HG03378 (cell line): ENCODE data around the gene TPCN1.
A peak's percentile ranks its signal among the peaks of the same experiment; 100 is the strongest.

Experiments
- ATAC-seq: cut with Tn5 transposase; IDR thresholded peaks from one replicate; pipeline ENCODE4 v1.9.1; 2021; ENCODE audit warnings: mild to moderate bottlenecking, moderate library complexity; ENCODE audit not compliant: unreplicated experiment

The TPCN1 gene

DNA sequence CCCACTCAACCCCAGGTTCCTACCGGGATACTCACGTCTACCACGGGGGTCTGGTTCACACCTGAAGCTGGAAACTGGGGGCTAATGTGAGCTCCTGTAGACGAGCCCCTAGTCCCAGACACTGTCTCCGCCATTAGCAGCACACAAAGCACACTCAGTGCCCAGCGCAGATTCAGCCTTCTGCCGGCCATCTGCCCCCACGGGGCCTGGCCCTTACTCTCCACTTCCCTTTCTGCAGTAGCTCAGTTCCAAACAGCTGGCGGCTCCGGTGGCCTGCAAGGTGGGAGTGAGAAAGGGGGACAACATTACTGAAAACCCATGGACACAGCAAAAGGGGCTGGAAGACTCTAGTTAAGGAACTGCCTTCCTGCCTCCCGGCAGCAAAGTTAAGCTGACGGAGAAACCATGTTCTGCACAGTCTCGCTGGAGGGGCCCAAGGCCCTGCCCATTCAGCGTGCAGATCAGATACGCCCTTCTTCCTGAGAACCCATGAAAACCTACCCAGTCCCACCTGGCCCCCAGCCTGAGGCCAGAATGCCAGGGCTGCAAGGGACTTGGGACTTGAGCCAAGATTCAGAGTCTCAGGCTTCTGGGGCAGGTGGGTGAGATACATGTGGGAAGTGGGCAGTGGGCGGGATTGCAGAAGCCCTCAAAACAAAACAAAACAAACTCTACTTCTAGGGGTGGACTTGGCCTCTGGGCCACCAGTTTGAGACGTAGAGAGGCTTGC lies 111.6 kb downstream of the TPCN1 start:
- ATAC-seq, result no peak

DNA sequence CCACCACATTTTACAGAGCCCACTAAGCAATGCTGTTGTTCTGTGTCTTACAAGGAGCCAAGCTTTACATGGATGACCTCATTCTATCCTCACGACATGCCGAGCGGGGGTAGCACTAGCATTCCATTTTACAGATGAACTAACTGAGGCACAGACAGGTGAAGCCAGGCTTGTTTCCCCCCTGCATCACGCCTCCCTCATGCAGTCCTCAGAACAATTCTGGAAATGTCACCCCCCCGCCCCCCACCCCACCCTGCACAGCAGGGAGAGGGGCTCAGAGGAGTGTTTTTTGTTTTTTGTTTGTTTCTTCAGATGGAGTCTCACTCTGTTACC lies 112.1 kb downstream of the TPCN1 start:
- ATAC-seq, result no peak

DNA sequence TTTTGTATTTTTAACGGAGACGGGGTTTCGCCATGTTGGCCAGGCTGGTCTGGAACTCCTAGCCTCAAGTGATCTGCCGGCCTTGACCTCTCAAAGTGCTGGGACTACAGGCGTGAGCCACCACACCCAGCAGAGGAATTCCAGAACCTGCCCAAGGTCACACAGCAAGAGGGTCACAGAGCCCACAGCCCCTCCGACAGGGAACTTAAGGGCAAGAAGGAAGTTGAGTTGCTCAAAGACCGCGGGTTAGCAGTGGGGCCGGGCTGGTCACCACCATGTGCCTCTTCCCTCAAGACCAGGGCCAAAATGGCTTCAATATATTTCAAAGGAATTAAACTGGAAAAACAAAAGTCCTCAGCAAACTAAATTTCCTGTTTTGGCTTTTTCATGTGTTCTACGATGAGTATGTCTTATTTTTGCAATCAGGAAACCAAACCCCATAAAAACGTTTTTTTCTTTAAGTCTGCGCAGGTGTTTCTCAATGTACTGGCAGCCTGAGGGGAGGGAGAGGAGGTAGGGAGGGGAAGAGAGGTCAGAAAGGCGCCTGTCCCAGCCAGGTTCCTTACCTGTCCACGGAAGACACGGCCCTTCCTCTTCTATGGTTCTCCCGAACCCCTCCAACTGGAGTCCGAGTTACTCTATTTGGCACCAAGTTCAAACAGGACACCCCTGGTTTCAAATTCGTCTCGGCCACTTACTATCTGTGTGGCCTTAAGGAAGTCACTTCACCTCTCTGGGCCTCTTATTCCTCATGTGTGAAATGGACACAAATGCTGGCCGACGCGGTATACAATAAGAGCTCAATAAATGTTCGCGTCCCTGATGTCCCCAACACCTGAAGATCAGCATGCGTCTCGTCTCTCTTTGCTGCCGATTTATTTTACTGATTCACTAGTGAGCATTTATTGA lies 112.9 kb downstream of the TPCN1 start:
- ATAC-seq, result peak; percentile 20

DNA sequence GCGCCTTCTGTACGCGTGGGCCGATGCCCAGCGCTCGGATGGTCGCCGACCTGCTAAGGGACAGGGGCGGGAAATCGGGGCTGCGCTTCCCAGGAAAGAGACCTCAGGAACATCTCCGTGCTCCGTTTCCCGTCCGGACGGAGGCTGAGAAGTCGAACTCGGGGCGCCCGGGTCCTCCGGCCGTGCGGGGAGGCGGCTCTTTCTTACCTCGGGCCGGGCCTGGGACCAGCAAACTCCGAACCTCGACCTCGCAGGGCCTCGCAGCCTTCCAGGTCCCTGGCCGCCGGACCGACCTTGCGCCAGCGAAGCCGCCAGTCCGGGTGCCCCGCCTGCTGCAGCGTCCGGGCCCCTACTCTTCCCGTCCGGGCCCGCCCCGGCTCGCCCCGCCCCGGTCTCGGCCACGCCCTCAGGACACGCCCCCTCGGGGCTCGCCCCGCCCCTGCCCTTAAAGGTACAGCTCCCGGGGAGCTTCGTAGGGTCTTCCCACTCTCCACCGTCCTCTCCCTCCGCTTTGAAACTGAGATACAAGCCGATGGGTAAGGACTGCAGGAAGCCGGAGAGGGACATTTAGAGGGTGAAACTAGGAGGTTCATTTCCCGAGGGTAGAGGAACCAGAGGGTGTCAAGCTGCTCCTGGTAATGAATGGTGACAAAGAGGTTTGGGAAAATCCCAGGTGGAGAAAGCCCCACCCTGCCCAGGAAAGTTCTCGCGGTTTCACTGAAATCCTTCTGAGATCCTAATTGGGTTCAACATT lies 113.7 kb downstream of the TPCN1 start, which contains the start of gene SLC8B1:
SLC8B1 (minus strand) TSS at position 324 of the 754 bp plus-strand sequence. CDS start 2,231 bp downstream, outside the sequence.
- ATAC-seq, result peak; percentile 58

DNA sequence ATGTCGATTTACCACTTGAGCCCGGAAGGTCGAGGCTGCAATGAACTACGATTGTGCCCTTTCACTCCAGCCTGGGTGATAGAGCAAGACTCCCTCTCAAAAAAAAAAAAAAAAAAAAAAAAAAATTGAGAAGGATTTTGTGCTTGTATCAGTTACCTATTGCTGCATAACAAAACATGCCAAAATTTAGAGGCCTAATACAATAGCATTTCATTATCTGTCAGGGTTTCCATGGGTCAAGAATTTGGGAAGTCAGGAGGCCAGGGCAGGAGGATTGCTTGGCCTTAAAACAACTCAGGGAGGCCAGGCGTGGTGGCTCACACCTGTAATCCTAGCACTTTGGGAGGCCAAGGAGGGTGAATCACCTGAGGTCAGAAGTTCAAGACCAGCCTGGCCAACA lies 118.3 kb downstream of the TPCN1 start:
- no peak for ATAC-seq

DNA sequence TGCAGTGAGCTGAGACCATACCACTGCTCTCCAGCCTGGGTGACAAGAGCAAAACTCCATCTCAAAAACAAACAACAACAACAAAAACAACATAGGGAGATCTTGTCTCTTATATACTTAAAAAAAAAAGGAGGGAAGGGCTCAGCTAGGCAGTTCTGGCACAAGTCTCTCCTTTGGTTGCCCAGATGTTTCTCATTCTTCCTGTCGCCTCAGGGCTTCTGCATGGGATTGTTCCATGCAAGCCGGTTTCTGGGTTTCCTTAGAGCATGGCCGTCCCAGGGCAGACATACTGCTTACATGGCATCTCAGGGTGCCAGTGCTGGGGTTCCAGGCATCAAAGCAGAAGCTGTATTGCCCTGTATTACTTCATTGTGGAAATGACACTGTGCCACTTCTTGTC lies 118.8 kb downstream of the TPCN1 start:
- no peak for ATAC-seq

DNA sequence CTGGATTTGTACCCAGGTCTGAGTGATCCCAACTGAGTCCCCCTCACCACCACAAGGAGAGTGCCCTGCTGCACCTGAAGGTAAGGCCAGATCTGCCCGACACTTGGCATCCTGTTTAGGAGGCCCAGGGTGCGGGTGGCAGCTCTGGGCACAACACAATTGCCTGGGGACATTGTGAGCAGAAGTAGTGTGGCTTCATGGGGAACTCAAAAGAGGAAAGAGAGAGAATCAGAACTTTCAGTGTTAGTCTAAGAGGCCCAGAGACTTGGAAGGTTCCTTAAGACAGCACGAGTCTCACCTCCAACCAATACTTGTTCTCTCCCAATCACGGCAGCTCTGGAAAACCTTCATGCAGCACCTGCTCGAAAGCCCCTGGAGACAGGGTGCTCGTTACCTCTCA lies 120.3 kb downstream of the TPCN1 start:
- no peak for ATAC-seq

DNA sequence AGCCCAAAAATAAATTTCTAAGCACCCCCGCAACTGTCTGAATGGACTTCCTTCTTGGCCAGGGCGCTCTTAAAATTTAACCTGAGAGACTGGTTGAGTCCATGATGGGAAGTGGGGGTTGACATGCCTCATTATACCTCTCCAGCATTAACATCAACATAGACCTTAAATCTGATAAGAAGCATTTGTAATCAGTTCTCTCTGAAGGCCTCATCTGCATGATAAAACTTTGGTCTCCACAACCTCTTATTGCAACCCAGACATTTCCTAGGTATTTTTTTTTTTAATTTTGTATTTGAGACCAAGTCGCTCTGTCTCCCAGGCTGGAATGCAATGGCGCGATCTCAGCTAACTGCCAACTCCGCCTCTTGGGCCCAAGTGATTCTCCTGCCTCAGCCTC lies 124.1 kb downstream of the TPCN1 start:
- ATAC-seq, result no peak

- no peak for ATAC-seq
Measured at GRCh38 chr12:113346353-113346752, 125.1 kb downstream of the TPCN1 start.

DNA sequence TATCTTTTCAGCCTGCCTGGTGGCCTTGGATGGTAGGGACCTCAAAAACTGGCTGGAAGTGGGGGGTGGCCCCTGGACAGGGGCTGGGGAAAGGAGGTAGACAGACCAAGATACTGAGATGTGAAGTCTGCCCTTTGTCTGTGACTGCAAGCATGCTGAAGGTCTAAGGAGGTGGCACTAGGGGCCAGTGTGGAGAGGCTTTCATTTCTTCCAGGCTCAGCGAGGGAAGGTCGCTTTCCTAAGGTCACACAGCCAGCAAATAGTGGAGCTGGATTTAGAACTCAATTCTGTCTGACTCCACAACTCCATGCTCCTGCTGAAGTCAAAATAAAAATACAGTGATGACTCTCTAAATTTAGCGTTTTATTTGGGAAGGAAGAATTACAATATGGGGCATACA lies 125.8 kb downstream of the TPCN1 start:
- no peak for ATAC-seq

DNA sequence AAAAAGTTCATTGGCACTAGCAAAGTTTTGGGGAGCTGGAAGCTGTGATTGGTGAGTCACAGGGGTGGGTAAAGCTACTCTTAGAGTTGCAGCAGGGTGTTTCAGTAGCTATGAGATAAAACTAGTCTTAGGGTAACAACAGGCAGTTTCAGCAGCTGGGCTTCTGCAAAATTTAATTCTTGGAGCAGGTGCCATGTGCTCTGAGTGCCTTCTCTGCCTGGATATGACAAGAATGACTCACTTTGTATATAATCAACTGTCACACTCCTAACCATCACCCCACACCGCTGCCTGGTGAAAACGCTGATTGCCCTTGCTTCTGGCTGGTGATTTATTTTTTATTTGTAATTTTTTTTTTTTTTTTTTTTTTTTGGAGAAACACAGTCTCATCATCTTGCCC lies 126.6 kb downstream of the TPCN1 start:
- ATAC-seq, result no peak
